ENCODE data around the gene VAT1L.

GRCh38 chr16:77868052-77868451, 79.7 kb downstream of the VAT1L start:
- no peak for TF ChIP-seq CTCF (IDR thresholded peaks at IDR 0.05)
- TF ChIP-seq POLR2A (IDR thresholded peaks at IDR 0.05): no peak

Data from right lobe of liver (tissue), 4 donors.